ENCODE results near the gene NEK1.

NEK1 gene

GRCh38 chr4:169366821-169367220, 245.6 kb downstream of the NEK1 start:
- Histone ChIP-seq H3K9me2 (replicated peaks; ENCODE audit: insufficient read depth, low read length) (no peaks in the 10 kb centered on the region), H3K4me2 (ENCODE audit: low read depth, low read length) (no peak overlapping the region), H3K9me3 (replicated peaks; ENCODE audit: insufficient read depth, low read length) (no peaks in the 10 kb centered on the region), H3K36me3 (replicated peaks; ENCODE audit: insufficient read depth, low read length) (no peaks in the 10 kb centered on the region), H2AFZ (ENCODE audit: low read length) (no peak overlapping the region), H3K9ac (ENCODE audit: low read length) (no peak overlapping the region), H3F3A (ENCODE audit: insufficient read depth, low read length) (no peaks in the 10 kb centered on the region), H3K4me3 (ENCODE audit: low read length) (no peak overlapping the region), H4K20me1 (ENCODE audit: insufficient read depth, low read length) (no peaks in the 10 kb centered on the region), H3K27me3 (replicated peaks; ENCODE audit: insufficient read depth, low read length) (no peaks in the 10 kb centered on the region), H3K4me1 (ENCODE audit: low read length) (no peaks in the 10 kb centered on the region), H3K79me2 (ENCODE audit: low read length) (no peaks in the 10 kb centered on the region), H3K27ac (ENCODE audit: low read length) (no peak overlapping the region)
- no peak for TF ChIP-seq EZH2phosphoT487 (IDR thresholded peaks at IDR 0.05; ENCODE audit: low read length)
- TF ChIP-seq EZH2 (optimal IDR thresholded peaks at IDR 0.05; ENCODE audit: low read depth, low read length): no peak
- no peak for TF ChIP-seq CTCF (IDR thresholded peaks at IDR 0.05; ENCODE audit: low read length)
- no peak for DNase-seq

- no peaks in the 10 kb centered on the region for H3K27me3 ChIP-seq (replicated peaks; ENCODE audit: insufficient read depth, low read length)
- no peaks in the 10 kb centered on the region for H3K9me3 ChIP-seq (replicated peaks; ENCODE audit: insufficient read depth, low read length)
- H3K36me3 ChIP-seq (replicated peaks; ENCODE audit: insufficient read depth, low read length): no peaks in the 10 kb centered on the region
- H3K9me2 ChIP-seq (replicated peaks; ENCODE audit: insufficient read depth, low read length): no peaks in the 10 kb centered on the region
- H3K4me2 ChIP-seq (ENCODE audit: low read depth, low read length): no peak overlapping the region
- H3K4me3 ChIP-seq (ENCODE audit: low read length): no peak overlapping the region
- no peaks in the 10 kb centered on the region for H4K20me1 ChIP-seq (ENCODE audit: insufficient read depth, low read length)
- H3F3A ChIP-seq (ENCODE audit: insufficient read depth, low read length): no peaks in the 10 kb centered on the region
- H3K79me2 ChIP-seq (ENCODE audit: low read length): no peaks in the 10 kb centered on the region
- H2AFZ ChIP-seq (ENCODE audit: low read length): no peak overlapping the region
- no peaks in the 10 kb centered on the region for H3K4me1 ChIP-seq (ENCODE audit: low read length)
- no peak overlapping the region for H3K9ac ChIP-seq (ENCODE audit: low read length)
- DNase-seq: no peak
- TF ChIP-seq CTCF (IDR thresholded peaks at IDR 0.05; ENCODE audit: low read length): no peak
- TF ChIP-seq EZH2phosphoT487 (IDR thresholded peaks at IDR 0.05; ENCODE audit: low read length): no peak
- no peak for TF ChIP-seq EZH2 (optimal IDR thresholded peaks at IDR 0.05; ENCODE audit: low read depth, low read length)
- no peak overlapping the region for H3K27ac ChIP-seq (ENCODE audit: low read length)
These were observed 249.8 kb downstream of the NEK1 start for GRCh38 chr4:169362607-169363006.

- TF ChIP-seq CTCF (IDR thresholded peaks at IDR 0.05; ENCODE audit: low read length) (no peak), EZH2 (optimal IDR thresholded peaks at IDR 0.05; ENCODE audit: low read depth, low read length) (no peak), EZH2phosphoT487 (IDR thresholded peaks at IDR 0.05; ENCODE audit: low read length) (no peak)
- no peak for DNase-seq
- Histone ChIP-seq H3K4me1 (ENCODE audit: low read length) (no peaks in the 10 kb centered on the region), H3K9ac (ENCODE audit: low read length) (no peak overlapping the region), H3K4me2 (ENCODE audit: low read depth, low read length) (no peak overlapping the region), H3K79me2 (ENCODE audit: low read length) (no peaks in the 10 kb centered on the region), H3K4me3 (ENCODE audit: low read length) (no peak overlapping the region), H3K27me3 (replicated peaks; ENCODE audit: insufficient read depth, low read length) (no peaks in the 10 kb centered on the region), H2AFZ (ENCODE audit: low read length) (no peak overlapping the region), H3K9me3 (replicated peaks; ENCODE audit: insufficient read depth, low read length) (no peaks in the 10 kb centered on the region), H3F3A (ENCODE audit: insufficient read depth, low read length) (no peaks in the 10 kb centered on the region), H3K9me2 (replicated peaks; ENCODE audit: insufficient read depth, low read length) (no peaks in the 10 kb centered on the region), H3K27ac (ENCODE audit: low read length) (no peak overlapping the region), H3K36me3 (replicated peaks; ENCODE audit: insufficient read depth, low read length) (no peaks in the 10 kb centered on the region), H4K20me1 (ENCODE audit: insufficient read depth, low read length) (no peaks in the 10 kb centered on the region)
These were observed 250.6 kb downstream of the NEK1 start for GRCh38 chr4:169361756-169362155.

Data from MM.1S (cell line).